ENCODE results near the gene HAPLN3.

DNA sequence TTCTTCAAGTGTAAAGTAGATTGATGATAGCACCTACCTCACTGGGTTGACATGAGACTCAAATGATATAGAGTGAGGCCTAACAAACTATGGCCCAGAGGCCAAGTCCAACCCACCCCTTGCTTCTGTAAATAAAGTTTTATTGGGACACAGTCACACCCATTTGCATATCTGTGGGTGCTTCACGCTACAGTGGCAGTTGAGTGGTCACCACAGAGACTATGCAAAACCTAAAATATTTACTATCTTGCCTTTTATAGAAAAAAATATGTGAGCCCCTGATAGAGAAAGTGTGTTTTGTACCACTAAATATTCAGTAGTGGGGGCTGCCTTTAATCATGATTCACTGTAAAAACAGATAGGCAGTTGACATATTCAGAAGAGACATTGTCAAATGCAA lies 54.1 kb downstream of the HAPLN3 start:
- TF ChIP-seq, protein P1, sequence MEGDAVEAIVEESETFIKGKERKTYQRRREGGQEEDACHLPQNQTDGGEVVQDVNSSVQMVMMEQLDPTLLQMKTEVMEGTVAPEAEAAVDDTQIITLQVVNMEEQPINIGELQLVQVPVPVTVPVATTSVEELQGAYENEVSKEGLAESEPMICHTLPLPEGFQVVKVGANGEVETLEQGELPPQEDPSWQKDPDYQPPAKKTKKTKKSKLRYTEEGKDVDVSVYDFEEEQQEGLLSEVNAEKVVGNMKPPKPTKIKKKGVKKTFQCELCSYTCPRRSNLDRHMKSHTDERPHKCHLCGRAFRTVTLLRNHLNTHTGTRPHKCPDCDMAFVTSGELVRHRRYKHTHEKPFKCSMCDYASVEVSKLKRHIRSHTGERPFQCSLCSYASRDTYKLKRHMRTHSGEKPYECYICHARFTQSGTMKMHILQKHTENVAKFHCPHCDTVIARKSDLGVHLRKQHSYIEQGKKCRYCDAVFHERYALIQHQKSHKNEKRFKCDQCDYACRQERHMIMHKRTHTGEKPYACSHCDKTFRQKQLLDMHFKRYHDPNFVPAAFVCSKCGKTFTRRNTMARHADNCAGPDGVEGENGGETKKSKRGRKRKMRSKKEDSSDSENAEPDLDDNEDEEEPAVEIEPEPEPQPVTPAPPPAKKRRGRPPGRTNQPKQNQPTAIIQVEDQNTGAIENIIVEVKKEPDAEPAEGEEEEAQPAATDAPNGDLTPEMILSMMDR (optimal IDR thresholded peaks at IDR 0.05 in 1 of 3, IDR thresholded peaks at IDR 0.05 in 1 of 3, conservative IDR thresholded peaks at IDR 0.05 in 1 of 3; ENCODE audit: extremely low read depth in 1 of 3, insufficient read depth in 2 of 3, low read length in 3 of 3) = no peak
- no peak for TF ChIP-seq EZH2 (IDR thresholded peaks at IDR 0.05; ENCODE audit: low read length)
